OCI-LY1 (cell line): ENCODE data around the gene NOS1.

Source experiments
- H2AFZ ChIP-seq: fragments of 200-600 bp; sonication (generic), shearing (Covaris generic); 2 replicates; pipeline ENCODE4 v1.6.0; 2014; ENCODE audit warnings: antibody characterized with exemption, mild to moderate bottlenecking, low read length
- H3F3A ChIP-seq: fragments of 200-600 bp; sonication (generic), shearing (Covaris generic); 2 replicates; pipeline ENCODE4 v1.6.0; 2014; ENCODE audit warnings: mild to moderate bottlenecking, antibody characterized with exemption, low read length, moderate library complexity; ENCODE audit not compliant: insufficient read depth
- H3K27ac ChIP-seq: fragments of 200-600 bp; sonication (generic); 2 replicates; pipeline ENCODE4 v1.5.1; 2014; ENCODE audit warnings: low read length, mixed run types, mild to moderate bottlenecking, low read depth; ENCODE audit not compliant: poor library complexity, severe bottlenecking
- H3K27me3 ChIP-seq: fragments of 200-600 bp; sonication (generic); 2 replicates; pipeline ENCODE4 v1.6.0; 2014; ENCODE audit warnings: antibody characterized with exemption, mild to moderate bottlenecking, low read length, moderate library complexity; ENCODE audit not compliant: insufficient read depth
- H3K36me3 ChIP-seq: fragments of 200-600 bp; sonication (generic); 2 replicates; pipeline ENCODE4 v1.6.1; 2014; ENCODE audit warnings: mild to moderate bottlenecking, antibody characterized with exemption, low read length, moderate library complexity, mixed read lengths; ENCODE audit not compliant: insufficient read depth
- H3K4me1 ChIP-seq: fragments of 200-600 bp; sonication (generic); 2 replicates; pipeline ENCODE4 v1.5.1; 2014; ENCODE audit warnings: mild to moderate bottlenecking, low read length, moderate library complexity; ENCODE audit not compliant: insufficient read depth, severe bottlenecking
- H3K4me2 ChIP-seq: fragments of 200-600 bp; sonication (generic), shearing (Covaris generic); 2 replicates; pipeline ENCODE4 v1.6.1; 2014; ENCODE audit warnings: low read length
- H3K4me3 ChIP-seq: fragments of 200-600 bp; sonication (generic); 2 replicates; pipeline ENCODE4 v1.5.1; 2014; ENCODE audit warnings: low read length, low read depth, mild to moderate bottlenecking, mixed read lengths; ENCODE audit not compliant: poor library complexity, severe bottlenecking
- H3K79me2 ChIP-seq: fragments of 200-600 bp; shearing (Covaris generic); 2 replicates; pipeline ENCODE4 v1.6.1; 2016; ENCODE audit warnings: mixed run types, low read length, mixed read lengths; ENCODE audit not compliant: insufficient read depth
- H3K9ac ChIP-seq: fragments of 200-600 bp; sonication (generic), shearing (Covaris generic); 2 replicates; pipeline ENCODE4 v1.6.1; 2014; ENCODE audit warnings: mild to moderate bottlenecking, low read length, mixed read lengths
- H3K9me2 ChIP-seq: fragments of 200-600 bp; sonication (generic), shearing (Covaris generic); 2 replicates; pipeline ENCODE4 v1.6.1; 2014; ENCODE audit warnings: low read depth, mild to moderate bottlenecking, low read length, mixed read lengths
- H3K9me3 ChIP-seq: fragments of 200-600 bp; shearing (Covaris generic); 2 replicates; pipeline ENCODE4 v1.6.1; 2014; ENCODE audit warnings: low read length, mixed read lengths
- H4K20me1 ChIP-seq: fragments of 200-600 bp; sonication (generic), shearing (Covaris generic); 2 replicates; pipeline ENCODE4 v1.6.0; 2016; ENCODE audit warnings: mild to moderate bottlenecking, low read length; ENCODE audit not compliant: insufficient read depth
- EZH2 ChIP-seq: fragments of 200-600 bp; sonication (generic), shearing (Covaris generic); IDR thresholded peaks from 2 replicates; pipeline ENCODE4 v1.8.0; 2017; ENCODE audit warnings: borderline replicate concordance, mixed run types, mild to moderate bottlenecking, antibody characterized with exemption, low read length, moderate library complexity, mixed read lengths
- TF ChIP-seq, protein P1 (sequence below): fragments of 200-600 bp; sonication (generic), shearing (Covaris generic); IDR thresholded peaks from 2 replicates; pipeline ENCODE4 v1.5.1; 2017; ENCODE audit warnings: mild to moderate bottlenecking, antibody characterized with exemption, low read length, moderate library complexity, mixed read lengths

The NOS1 gene

DNA sequence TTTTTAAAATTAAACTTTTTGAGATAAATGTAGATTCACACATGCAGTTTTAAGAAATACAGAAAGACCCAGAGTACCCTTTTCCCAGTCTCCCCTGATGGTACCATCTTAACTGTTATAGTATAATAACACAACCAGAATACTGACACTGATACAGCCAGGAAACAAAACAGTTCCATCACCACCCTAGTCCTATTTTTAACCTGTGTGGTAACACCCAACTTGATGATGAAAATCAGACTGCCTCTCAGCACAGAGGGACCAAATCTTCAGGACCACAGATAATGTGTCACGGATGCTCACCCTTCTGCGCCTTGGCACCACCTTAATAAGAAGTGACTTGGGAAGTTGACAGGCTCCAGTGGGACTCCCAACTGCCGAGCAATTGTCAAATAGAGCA, 189.3 kb downstream of the NOS1 start:
- no peak overlapping the region for H3K27ac ChIP-seq
- H3K27me3 ChIP-seq: no peaks in the 10 kb centered on the region
- H3F3A ChIP-seq: no peaks in the 10 kb centered on the region
- TF ChIP-seq EZH2: no peak
- TF ChIP-seq, protein P1, sequence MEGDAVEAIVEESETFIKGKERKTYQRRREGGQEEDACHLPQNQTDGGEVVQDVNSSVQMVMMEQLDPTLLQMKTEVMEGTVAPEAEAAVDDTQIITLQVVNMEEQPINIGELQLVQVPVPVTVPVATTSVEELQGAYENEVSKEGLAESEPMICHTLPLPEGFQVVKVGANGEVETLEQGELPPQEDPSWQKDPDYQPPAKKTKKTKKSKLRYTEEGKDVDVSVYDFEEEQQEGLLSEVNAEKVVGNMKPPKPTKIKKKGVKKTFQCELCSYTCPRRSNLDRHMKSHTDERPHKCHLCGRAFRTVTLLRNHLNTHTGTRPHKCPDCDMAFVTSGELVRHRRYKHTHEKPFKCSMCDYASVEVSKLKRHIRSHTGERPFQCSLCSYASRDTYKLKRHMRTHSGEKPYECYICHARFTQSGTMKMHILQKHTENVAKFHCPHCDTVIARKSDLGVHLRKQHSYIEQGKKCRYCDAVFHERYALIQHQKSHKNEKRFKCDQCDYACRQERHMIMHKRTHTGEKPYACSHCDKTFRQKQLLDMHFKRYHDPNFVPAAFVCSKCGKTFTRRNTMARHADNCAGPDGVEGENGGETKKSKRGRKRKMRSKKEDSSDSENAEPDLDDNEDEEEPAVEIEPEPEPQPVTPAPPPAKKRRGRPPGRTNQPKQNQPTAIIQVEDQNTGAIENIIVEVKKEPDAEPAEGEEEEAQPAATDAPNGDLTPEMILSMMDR: no peak
- no peaks in the 10 kb centered on the region for H3K4me1 ChIP-seq
- no peaks in the 10 kb centered on the region for H3K79me2 ChIP-seq
- H3K9me2 ChIP-seq: no peaks in the 10 kb centered on the region
- peaks cover 100% of the 10 kb centered on the region for H3K36me3 ChIP-seq
- no peak overlapping the region for H3K4me3 ChIP-seq
- H3K9ac ChIP-seq: no peak overlapping the region
- no peaks in the 10 kb centered on the region for H3K9me3 ChIP-seq
- no peaks in the 10 kb centered on the region for H4K20me1 ChIP-seq
- no peak overlapping the region for H3K4me2 ChIP-seq
- no peak overlapping the region for H2AFZ ChIP-seq

DNA sequence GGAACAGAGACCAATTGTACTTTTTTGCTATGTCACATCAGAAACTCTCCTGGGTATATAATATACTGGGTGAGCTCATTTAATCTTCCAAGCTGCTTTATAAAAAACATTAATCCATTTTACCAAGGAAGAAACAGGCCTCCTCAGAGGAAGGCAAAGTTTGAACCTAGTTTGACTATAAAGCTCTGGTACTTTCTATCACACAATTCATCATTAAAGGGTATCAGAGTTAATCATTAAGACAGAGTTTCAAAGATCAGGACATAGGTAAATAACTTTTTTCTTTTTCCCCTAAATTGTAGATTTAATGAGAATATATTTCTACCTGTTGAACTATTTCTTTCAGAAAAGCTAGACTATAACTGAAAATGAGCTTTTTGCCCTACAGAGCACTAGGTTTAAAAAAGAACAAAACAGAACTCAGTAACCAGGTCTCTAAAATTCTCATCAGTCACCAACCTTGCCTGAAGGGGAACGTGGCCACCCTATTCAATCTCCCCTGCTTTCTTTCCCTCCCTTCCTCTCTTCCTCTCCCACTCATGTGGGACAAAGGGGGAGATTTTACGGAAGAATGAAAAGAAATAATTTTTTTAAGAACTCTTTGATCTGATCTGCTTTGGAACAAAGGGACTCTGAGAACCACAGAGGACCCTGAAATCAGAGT, 189.8 kb downstream of the NOS1 start:
- H3K4me3 ChIP-seq: no peak overlapping the region
- no peaks in the 10 kb centered on the region for H3K27me3 ChIP-seq
- no peak overlapping the region for H3K4me2 ChIP-seq
- no peak overlapping the region for H2AFZ ChIP-seq
- H3K9ac ChIP-seq: no peak overlapping the region
- no peaks in the 10 kb centered on the region for H3F3A ChIP-seq
- peaks cover 100% of the 10 kb centered on the region for H3K36me3 ChIP-seq
- no peaks in the 10 kb centered on the region for H4K20me1 ChIP-seq
- H3K9me3 ChIP-seq: no peaks in the 10 kb centered on the region
- H3K79me2 ChIP-seq: no peaks in the 10 kb centered on the region
- H3K4me1 ChIP-seq: no peaks in the 10 kb centered on the region
- TF ChIP-seq, protein P1: no peak
- TF ChIP-seq EZH2: no peak
- H3K9me2 ChIP-seq: no peaks in the 10 kb centered on the region
- H3K27ac ChIP-seq: no peak overlapping the region

DNA sequence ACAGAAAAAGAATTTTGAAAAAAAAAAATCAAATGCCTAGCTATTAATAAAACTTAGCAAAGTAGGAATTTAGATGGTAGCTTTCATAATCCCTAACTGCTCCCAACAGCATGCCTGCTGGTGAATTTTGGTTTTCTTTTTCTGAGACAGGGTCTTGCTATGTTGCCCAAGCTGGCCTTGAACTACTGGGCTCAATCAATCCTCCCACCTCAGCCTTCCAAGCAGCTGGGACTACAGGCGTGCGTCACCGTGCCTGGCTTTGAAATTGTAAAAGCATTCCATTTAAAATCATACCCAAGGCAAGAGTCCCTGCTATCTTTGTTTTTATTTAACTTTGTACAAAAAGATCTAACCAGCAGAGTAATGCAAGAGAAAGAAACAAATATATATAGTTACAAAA, 191.9 kb downstream of the NOS1 start:
- Histone ChIP-seq H3K4me3 (no peak overlapping the region), H2AFZ (no peak overlapping the region), H3F3A (no peaks in the 10 kb centered on the region), H3K27me3 (no peaks in the 10 kb centered on the region), H3K27ac (no peak overlapping the region), H3K4me1 (no peaks in the 10 kb centered on the region), H3K9me2 (no peaks in the 10 kb centered on the region), H4K20me1 (no peaks in the 10 kb centered on the region), H3K9me3 (no peaks in the 10 kb centered on the region), H3K36me3 (peaks cover 100% of the 10 kb centered on the region), H3K79me2 (no peaks in the 10 kb centered on the region), H3K4me2 (no peak overlapping the region), H3K9ac (no peak overlapping the region)
- TF ChIP-seq EZH2: no peak
- TF ChIP-seq, protein P1: no peak
